Skin of body (tissue), 2 donors: Measurements from ENCODE around the gene CD247. TPM values are rescaled to one million over a fixed set of nuclear protein-coding genes. Genes with fewer than 3 reads are reported as not detected.

ENCODE experiments used
- DNase-seq: peaks from one replicate; lab custom pipeline; 2025; lab: John Stamatoyannopoulos, UW
- total RNA-seq: library from RNA; depleted of rRNA; stranded (reverse); fragments of >200 nt; gene quantifications from one replicate; pipeline ENCODE4 v1.2.3, GENCODE V29; 2014

Gene CD247
- total RNA-seq, 1 donor from 2014 or later = 1.2 TPM

DNA sequence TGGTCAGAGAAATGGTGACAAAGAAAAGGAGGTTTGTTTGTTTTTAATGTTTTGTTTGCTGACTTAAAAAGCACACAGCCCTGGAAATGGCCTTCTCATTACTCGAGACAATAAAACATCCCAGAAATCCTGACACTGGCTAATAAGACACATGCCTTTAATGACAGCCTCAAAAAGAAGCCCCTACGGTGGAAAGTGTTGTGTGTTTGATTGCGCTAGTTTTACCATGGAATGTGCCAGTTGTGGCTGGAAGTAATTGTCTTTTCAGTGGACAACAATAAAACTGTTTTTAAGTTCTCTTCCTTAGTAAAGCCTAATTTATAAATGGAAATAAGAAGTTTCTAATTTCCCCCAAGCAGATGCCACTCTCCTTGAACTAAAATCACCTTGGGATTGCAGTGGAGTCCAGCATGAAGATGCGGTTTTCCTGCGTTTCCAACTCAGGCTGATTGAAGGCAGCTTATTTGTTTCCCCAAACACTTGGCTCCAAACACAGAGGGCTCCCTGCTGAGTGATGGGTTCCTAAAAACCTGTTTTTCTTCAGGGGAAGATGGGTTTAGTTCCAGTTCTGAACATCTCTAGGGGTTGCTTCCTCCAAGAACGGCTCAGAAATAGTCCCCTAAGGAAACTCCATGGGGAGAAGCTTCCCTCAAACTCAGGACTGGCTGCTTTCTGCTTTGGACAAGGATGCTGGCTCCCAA lies 54.3 kb downstream of the CD247 start:
- DNase-seq = no peak

DNA sequence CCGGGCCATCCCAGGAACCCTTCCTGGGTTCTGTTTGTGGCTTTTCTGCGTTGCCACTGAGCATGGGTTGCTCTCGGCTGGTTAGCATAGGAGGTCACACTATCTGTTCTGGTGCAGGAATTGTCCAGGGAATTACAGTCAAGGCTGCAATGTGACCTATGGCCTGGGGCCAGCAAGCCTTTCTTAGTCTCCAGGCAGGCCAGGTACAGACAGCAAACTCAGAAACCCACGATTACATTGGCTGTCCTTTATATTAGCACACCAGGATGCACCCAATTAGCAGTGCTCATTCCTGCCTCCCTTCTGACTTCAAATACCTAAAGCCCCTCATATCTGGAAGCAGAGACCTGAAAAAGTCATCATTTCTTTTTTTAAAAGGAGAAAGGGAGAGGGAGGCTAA lies 55.2 kb downstream of the CD247 start:
- DNase-seq = no peak

DNA sequence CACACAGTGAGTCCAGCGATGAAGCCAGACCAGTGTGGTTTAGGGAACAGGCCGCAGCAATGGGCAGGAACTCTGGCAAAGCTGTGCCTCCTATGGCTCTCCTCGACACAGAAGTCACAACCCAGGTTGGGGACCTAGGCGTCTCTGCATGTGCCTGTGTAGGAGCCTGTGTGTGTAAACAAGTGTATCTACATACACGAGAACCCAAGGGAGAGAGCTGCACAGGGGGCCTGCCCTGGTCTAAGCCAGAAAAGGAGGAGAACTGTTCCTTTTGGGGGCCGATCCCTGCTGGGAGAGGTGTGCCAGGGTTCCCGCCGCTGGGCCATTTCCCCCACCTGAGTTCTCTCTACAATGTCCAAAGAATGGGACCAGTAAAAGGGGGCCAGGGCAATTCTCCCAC lies 56.0 kb downstream of the CD247 start:
- no peak for DNase-seq

DNA sequence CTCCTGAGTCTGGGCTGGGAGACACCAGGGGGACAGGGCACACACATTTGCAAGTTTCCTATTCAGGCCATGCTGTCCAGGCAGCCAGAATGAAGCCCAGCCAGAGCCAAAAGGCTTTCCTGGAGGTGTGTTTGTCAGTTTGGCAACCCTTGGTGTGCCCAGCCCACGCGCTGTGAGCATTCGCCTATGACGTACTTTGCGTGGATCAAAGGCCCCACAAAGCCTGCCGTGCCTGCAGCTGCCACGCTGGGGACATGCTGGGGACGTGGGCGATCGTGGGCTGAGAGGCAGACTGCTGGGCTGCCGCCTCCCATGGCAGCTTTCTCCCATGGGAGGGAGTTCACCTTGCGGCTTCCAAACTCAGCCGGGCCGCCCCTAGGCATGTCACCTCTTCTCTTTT lies 57.5 kb downstream of the CD247 start:
- no peak for DNase-seq

DNA sequence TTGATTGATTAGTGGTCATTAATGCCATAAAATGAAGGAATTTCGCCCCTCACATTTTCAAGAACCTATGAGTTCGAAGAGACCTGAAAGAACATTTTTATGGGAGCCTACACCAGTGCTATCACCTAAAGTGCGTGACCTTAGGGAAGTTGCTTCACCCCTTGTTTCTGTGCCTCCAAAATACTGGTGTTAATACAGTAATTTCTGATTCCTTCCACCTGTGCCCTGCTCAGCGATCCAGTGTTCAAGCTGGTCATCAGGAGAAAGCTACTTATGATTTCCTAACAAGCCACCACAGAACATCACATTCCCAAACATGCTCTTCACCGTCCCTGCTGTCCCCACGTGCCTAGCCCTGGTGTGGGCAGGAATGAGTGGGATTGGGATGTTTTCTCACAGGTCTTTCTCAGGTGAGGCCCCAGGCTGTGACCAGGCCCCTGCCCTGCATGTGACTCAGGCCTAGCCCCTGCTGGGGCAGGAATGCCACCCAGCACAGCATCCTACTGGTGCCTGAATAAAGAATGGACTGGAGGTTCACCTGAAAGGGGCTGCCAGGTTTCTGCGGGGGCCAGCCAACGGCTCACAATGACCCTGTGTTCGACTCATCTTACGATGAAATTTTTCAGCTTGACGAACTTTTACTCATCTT lies 60.3 kb downstream of the CD247 start:
- DNase-seq = no peak

DNA sequence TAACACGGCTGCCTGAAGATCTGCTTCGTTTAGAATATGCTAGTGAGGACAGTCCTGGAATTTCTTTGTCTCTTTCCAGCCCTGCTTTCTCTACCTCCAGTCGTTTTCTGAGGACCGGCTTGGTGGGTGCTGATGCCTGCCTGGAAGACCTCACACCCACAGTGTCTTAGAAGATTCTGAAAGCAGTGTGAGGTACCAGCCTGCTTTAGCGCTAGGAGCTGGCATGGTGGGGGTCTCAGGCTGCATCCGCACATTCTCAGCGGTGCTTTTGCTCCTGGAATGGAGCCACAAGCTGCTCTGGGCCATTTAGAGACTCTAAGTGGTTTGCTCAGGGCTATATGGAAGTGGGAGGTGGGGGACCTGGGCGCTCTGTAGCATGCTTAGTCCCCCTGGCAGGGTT lies 61.4 kb downstream of the CD247 start:
- no peak for DNase-seq

DNA sequence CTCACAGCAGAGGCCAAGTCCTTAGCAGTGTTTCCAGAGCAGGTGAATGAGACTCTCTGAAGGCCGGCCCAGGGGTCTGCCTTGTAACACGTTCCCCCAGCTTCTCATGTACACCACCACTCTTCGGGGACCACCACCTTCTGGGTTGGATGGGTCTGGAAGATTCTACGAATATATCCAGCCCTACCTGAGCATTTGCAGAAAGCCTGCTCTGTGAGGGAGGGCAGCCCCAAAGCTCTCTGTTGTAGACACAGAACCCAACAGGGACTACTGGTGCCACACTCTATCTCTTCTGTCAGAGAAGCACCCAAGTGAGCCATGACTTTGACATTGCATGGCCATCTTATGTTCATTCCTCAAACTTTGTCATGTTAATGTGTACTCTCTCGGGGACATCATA lies 61.8 kb downstream of the CD247 start:
- DNase-seq = no peak

DNA sequence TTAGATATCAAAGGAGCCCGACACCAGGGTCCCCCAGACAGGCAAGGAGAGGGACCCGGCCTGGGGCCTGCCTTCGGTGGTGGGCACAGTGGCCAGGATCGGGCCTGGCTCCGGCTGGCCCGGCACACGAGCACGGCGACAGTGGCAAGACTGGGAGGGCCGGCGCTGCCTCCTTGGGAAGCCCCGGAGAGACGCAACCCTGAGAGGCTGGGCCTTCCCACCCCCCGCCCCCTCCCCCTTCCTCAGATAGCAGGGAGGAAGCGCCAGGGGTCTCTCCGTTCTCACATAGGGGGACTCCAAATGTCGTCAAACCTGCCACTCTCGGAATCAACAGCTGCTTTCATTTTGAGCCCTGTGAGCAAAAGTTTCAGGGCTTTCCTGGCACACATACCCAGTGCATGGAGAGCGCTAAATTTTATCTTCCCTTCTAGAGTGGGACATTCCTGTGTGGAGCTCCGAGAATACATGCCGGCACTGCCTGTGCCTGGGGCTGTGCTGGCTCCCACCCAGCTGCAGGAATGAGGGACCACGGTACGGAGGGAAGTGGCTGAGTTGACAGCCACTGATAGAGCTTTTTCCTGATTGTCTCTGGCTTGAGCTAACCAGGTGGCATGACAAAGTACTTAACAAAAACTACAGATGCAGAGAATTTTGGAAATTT lies 62.4 kb downstream of the CD247 start:
- no peak for DNase-seq

DNA sequence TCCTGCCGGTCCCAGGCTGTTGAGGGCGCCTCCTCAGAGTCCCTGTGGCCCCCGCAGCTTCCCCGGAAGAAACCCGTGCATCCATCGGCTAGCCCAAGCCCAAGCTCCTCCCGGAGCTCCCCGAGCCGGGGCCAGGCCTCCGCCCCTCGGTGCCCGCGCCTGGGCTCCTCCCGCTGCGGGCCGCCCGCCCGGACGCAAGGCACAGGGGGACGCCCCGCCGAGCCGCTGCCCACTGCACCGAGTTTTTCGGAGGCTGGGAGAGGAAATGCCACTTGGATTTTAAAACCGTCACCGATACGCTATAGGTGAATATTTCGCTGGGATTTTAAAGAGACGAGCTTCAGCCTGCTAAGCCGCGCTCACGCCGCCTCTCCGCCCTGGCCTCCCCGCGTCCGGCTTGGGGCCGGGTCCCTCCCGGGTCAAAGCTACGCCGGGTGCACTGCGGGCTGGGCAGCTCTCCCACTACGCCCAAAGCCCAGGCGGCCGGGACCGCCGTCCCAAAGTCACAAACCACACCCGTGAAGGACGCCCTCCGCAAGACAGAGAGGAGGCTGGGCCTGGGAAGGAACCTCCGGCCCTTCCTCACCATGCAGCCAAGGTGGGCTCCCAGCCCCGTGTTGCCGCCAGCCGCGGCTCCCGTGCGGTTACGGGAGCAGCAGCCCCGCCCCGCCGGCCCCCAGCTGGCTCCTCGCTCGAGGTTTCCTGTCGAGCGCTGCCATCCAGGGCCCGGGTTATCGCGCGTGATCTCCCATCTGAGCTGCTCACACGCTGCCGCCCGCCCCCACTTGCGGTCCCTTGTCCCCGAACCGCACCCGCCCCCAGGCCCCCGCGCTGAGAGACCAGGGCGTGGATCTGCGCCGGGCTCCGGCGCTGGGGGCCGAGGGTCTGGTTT lies 63.2 kb downstream of the CD247 start:
- DNase-seq = no peak

DNA sequence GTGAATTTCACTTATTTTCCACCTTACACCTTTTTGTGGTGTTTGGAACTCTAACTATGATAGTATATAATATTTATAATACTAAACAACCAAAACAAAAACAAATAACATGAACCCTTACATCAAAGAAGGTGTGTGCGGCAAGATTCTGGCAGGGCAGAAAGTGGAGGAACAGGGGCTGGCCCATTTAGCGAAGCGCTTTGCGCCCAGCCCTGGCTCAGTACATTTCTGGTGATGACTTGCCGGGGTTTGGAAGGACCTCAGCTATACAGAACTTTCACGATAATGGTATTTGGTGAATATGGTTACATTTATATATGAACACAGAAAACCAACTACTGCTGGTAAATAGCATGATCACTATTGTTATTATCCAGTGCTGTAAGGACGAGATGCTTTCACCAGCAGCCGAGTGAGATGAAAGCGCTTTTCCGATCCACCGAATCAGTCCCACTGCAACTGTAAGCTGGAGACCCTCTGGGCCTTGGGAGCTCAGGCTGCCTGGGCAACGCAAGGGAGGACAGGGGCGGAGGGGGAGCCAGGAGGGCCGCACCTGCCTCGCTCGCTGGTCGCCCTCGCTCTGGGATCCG lies 63.9 kb downstream of the CD247 start:
- DNase-seq = no peak

DNA sequence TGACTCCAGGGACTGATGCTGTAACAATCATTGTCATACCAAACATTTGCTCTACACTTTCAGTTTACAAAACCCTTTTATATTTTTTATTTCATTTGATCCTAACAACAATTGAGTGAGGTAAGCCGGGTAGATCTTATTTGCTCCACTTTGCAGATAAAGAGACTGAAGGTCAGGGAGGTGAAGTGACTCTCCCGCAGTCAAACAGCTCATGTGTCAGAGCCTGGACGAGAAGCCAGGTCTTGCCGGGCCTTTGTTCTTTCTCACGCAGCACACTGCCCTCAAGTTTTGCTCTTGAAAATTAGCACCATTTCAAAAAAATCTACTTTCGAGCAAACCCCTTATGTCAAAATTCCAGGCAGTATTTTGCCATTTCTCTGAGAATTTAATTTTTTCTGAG lies 65.2 kb downstream of the CD247 start:
- DNase-seq = no peak

DNA sequence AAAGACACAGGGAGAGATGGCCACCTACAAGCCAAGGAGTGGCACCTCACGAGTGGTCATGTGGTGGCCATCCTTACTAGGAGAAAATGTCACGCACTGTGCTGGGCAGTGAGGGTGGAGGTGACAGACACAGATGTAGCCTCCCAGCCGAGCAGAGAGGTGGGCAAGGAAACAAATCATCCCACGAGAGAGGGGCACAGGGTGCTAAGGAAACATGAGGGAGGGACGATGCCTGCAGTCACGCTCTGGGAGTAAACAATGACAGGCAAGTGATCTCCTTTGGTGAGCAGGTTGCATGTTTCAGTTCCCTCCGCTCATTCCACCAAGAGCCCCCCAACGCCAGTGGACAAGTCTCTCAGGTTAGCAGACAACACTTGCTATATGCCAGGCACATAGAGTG lies 65.8 kb downstream of the CD247 start:
- DNase-seq = no peak

DNA sequence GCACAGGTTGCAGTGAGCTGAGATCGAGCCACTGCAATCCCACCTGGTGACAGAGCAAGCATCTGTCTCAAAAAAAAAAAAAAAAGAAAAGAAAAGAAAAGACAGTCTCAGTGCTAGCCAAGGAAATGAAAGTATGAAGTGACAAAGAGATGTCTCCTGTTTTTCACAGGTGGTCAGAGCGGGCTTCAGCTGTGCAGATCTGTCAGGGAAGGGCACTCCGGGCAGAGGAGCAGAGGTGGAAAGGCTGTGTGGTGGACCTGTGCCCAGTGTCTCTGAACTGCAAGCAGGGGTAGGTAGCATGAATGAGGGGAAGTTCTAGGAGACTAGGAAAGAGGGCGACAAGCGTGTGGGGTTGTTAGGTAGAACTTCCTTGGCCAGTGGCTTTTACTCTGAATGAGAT lies 67.5 kb downstream of the CD247 start:
- DNase-seq = no peak

DNA sequence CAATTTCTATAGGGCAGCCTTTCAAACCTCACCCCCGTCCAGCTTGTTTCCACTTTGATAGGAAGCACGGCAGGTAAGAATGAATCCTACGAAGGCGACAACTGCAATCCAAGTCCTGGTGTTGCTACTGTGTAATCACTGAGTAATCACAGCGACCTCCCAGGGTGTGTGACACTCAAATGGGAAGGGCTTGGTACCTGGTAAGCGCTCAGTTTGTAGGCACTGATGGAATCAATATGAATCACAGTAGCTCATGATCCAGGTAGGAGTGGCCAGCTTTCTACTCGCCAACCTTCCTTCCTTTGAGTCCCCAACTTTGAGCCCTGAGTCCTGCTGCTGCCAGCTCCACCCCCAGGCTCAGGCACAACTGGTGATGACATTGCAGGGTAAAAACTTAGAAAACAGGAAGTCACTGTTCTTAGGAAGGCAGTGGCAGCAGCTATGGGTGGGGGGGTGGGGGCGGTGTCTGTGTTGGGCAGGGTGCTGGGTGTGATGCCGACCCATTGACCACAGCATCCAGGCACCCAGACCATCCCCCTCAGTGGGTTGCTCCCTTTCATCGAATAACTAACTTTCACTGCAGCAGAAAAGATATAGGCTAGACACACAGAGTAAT lies 70.7 kb downstream of the CD247 start:
- no peak for DNase-seq

DNA sequence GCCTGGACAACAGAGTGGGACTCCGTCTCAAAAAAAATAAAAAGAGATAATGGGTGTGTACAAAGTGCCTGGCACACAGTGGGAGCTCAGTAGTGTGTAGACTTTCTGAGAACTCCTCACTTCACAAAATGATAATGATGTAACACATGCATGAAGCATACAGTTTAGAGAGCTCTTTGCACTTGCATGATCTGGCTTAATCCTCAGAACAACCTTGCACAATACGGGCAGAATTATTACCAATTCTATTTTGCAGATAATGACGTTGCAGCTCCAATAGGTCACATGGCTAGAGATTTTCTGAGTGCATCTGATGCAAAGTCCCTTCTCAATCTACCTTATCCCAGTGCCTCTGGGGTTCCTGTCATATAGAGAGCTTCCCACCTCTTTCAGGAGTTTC lies 71.4 kb downstream of the CD247 start:
- no peak for DNase-seq

DNA sequence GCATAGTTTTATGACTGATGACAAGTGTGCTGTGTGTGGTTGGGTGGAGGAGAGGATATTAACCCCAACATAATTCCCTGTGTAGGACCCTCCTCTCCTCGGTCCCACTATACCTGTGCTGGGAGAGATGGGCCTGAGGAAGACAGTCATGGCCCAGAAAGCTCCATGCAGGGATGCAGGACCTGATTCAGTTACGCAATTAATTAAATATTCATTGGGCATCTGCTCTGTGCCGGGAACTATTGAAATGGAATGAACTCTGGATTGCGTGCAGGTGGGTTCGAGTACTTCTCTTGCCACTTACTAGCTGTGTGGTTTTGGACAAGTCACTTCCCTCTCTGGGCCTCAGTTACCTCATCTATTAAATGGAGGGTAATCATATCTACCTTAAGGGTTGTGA lies 74.6 kb downstream of the CD247 start:
- no peak for DNase-seq

DNA sequence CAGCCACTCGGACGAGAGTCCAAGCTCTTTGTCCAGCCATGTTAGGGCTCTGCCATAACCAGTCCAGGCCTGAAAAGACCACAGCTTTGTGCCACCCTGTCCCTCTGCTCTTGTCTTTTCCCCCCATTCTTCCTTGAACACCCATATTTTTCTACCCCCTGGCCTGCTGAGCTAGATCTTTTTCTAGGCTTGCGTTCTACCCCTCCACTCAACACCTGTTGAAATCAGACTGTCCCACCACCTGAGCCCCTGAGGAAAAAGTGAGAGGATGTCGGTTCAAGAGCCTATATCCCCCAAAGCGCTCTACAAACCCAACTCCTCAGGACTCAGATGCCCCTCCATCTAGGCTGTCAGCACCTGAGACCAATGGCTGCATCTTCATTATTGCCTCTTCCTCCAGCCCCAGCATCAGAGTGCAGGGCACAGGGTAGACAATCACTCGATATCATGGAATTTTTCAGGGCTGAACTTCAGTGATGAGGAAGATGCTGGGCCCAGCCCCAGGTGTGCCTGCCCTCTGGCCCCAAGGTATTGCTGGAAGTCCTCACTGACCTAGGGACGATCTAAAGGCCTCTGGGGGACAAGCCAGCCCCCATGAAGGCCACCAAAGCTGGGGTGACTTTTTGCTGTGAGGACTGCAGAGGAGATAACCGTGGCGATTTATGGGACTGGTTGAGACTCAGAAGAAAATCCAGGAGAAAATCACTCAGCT lies 75.3 kb downstream of the CD247 start:
- no peak for DNase-seq

DNA sequence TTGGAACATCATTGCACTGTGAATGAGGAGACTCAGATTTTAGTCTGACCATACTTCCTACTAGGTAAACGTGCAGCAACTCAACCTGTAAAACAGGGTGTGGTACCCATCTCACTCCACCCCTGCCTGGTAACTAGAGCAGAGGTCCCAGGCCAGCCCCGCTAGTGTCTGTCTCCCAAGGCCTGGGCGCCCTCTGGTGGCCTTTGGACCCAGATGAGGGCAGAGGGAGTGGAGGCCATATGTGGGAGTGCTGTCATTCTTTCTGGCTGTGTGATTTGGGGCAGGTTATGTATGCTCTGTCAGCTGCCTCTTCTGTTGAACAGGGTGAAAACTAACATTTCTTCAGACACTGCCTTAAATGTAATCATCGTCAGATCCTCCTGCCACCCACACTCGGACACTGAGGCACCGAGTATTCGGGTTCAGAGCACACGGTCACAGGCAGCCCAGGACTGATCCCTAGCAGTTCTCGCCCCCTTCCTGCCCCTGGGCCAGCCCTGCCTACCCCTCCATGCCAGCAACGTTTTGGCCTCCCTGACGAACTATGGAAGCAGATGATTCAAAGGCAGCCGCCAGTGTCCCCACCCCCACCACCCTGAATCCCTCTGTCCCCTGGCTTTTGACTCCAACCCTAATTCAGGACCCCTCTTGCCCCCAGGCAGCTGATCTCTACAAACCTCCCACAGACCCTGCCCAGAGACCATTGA lies 76.0 kb downstream of the CD247 start:
- DNase-seq = peak; percentile 40

DNA sequence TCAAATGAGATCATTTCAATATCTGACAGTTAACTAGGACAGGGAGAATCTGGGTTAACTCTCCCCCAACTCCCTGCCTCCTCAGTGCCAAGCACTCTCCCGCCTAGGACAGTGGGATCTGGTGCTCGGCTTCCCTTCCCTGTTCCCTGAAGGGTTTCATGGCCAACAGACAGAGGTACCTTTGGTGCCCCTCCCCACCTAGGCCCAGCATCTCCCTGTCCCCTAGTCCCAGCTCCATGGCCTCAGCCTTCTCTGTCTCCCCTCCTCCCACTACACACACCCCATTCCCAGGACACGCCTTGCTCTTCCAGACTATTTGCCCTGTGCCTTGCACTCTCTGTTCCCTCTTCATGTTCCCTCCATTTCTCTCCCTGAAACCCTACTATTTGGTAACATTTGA lies 77.1 kb downstream of the CD247 start:
- no peak for DNase-seq

DNA sequence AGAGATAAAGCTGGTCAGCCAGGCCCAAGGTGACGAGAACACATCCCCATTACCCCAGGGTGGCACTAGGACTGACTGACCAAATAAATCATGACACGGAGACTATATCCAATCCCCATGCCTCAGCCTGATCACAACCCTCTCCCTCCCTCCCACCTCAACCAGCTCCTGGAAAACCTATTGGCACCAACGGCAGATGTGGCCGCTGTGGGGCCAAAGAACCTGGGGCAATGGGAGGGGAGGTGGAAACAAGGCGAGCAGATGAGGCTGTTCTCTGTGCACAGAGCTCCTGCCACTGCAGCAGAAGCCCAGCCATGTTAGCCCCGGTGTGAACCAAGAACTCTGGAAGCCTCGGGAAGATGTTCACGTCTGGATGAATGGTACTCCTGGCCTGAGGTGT lies 77.6 kb downstream of the CD247 start:
- no peak for DNase-seq
